ENCODE data around the gene GTF3C5.

DNA sequence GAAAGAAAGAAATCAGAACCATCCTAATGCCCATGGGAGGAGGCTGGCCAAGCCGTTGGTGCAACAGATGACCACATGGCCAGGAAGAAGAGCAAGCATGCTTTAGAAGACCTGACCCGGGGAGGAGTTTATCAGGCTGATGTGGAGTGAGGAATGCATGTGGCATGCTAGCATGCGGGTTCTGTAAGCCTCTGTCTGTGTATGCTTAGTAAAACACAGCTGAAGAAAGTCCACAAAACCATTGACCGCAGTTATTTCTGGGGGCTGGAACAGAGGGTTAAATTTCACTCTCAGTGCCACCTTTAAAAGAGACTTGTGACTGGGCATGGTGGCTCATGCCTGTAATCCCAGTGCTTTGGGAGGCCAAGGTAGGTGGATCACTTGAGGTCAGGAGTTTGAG, 33.2 kb upstream of the GTF3C5 start:
- TF ChIP-seq, protein P1, sequence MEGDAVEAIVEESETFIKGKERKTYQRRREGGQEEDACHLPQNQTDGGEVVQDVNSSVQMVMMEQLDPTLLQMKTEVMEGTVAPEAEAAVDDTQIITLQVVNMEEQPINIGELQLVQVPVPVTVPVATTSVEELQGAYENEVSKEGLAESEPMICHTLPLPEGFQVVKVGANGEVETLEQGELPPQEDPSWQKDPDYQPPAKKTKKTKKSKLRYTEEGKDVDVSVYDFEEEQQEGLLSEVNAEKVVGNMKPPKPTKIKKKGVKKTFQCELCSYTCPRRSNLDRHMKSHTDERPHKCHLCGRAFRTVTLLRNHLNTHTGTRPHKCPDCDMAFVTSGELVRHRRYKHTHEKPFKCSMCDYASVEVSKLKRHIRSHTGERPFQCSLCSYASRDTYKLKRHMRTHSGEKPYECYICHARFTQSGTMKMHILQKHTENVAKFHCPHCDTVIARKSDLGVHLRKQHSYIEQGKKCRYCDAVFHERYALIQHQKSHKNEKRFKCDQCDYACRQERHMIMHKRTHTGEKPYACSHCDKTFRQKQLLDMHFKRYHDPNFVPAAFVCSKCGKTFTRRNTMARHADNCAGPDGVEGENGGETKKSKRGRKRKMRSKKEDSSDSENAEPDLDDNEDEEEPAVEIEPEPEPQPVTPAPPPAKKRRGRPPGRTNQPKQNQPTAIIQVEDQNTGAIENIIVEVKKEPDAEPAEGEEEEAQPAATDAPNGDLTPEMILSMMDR (IDR thresholded peaks at IDR 0.05) = no peak
- TF ChIP-seq GABPA (IDR thresholded peaks at IDR 0.05; ENCODE audit: low read depth) (no peak), SIN3A (IDR thresholded peaks at IDR 0.05; ENCODE audit: borderline replicate concordance, low read depth, low read length) (no peak), EP300 (IDR thresholded peaks at IDR 0.05; ENCODE audit: borderline replicate concordance in 1 of 2, low read depth in 1 of 2, low read length in 1 of 2) (no peak), TAF1 (IDR thresholded peaks at IDR 0.05; ENCODE audit: borderline replicate concordance, low read depth, low read length) (no peak), NRF1 (IDR thresholded peaks at IDR 0.05; ENCODE audit: low read depth, low read length) (no peak), MEF2A (IDR thresholded peaks at IDR 0.05; ENCODE audit: borderline replicate concordance, low read depth) (no peak)
- TF ChIP-seq, protein P2, sequence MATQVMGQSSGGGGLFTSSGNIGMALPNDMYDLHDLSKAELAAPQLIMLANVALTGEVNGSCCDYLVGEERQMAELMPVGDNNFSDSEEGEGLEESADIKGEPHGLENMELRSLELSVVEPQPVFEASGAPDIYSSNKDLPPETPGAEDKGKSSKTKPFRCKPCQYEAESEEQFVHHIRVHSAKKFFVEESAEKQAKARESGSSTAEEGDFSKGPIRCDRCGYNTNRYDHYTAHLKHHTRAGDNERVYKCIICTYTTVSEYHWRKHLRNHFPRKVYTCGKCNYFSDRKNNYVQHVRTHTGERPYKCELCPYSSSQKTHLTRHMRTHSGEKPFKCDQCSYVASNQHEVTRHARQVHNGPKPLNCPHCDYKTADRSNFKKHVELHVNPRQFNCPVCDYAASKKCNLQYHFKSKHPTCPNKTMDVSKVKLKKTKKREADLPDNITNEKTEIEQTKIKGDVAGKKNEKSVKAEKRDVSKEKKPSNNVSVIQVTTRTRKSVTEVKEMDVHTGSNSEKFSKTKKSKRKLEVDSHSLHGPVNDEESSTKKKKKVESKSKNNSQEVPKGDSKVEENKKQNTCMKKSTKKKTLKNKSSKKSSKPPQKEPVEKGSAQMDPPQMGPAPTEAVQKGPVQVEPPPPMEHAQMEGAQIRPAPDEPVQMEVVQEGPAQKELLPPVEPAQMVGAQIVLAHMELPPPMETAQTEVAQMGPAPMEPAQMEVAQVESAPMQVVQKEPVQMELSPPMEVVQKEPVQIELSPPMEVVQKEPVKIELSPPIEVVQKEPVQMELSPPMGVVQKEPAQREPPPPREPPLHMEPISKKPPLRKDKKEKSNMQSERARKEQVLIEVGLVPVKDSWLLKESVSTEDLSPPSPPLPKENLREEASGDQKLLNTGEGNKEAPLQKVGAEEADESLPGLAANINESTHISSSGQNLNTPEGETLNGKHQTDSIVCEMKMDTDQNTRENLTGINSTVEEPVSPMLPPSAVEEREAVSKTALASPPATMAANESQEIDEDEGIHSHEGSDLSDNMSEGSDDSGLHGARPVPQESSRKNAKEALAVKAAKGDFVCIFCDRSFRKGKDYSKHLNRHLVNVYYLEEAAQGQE (IDR thresholded peaks at IDR 0.05; ENCODE audit: low read depth, low read length) = no peak

All from SK-N-SH (cell line).